GM12892 (cell line): ENCODE data around the gene GRAP2.
A peak's percentile ranks its signal among the peaks of the same experiment; 100 is the strongest.
"Not testable (repeated sequence)": the region's sequence is repeated elsewhere in the genome, so short reads cannot be mapped to it uniquely, and the experiment has no call there.

Experiments
- DNase-seq: peaks from one replicate; pipeline ENCODE4 v3.0.0; 2011; ENCODE audit not compliant: insufficient read length
- FAIRE-seq: peaks from 2 replicates; lab custom pipeline; 2011; peaks lifted over from hg19 to GRCh38; lab: Jason Lieb, UNC
- POLR2A ChIP-seq: IDR thresholded peaks from 2 replicates; pipeline ENCODE4 v1.6.1; 2011; ENCODE audit warnings: low read depth, low read length, control low read depth
- POLR2AphosphoS5 ChIP-seq: IDR thresholded peaks from 2 replicates; pipeline ENCODE4 v1.6.1; 2011; ENCODE audit warnings: low read depth, low read length, control low read depth
- TAF1 ChIP-seq: IDR thresholded peaks from 2 replicates; pipeline ENCODE4 v1.6.1; 2011; ENCODE audit warnings: low read depth, mild to moderate bottlenecking, control low read depth, low read length, borderline replicate concordance

The GRAP2 gene

GRCh38 chr22:39942439-39943230, 41.8 kb downstream of the GRAP2 start:
- no peak for TF ChIP-seq POLR2A
- TF ChIP-seq POLR2AphosphoS5, result no peak
- no peak for TF ChIP-seq TAF1
- FAIRE-seq (no peak), DNase-seq (no peak)

- DNase-seq, result no peak
- TF ChIP-seq POLR2A, result no peak
- no peak for FAIRE-seq
Observed at GRCh38 chr22:39943337-39943736, 42.5 kb downstream of the GRAP2 start.

GRCh38 chr22:39943953-39944872, 43.3 kb downstream of the GRAP2 start:
- FAIRE-seq (no peak), DNase-seq (no peak)
- no peak for TF ChIP-seq POLR2A
- TF ChIP-seq POLR2AphosphoS5, result no peak
- TF ChIP-seq TAF1, result no peak

- TF ChIP-seq TAF1 (no peak), POLR2A (no peak), POLR2AphosphoS5 (no peak)
- no peak for FAIRE-seq
- no peak for DNase-seq
Observed at GRCh38 chr22:39946126-39946502, 45.2 kb downstream of the GRAP2 start.

- TF ChIP-seq TAF1 (no peak), POLR2A (no peak), POLR2AphosphoS5 (no peak)
- FAIRE-seq (no peak), DNase-seq (no peak)
Observed at GRCh38 chr22:39946503-39947219, 45.8 kb downstream of the GRAP2 start.

GRCh38 chr22:39947220-39948216, 46.6 kb downstream of the GRAP2 start:
- TF ChIP-seq POLR2A, result no peak
- no peak for TF ChIP-seq TAF1
- TF ChIP-seq POLR2AphosphoS5, result no peak
- DNase-seq (no peak), FAIRE-seq (no peak)

- DNase-seq, result no peak
- TF ChIP-seq POLR2A (no peak), POLR2AphosphoS5 (no peak), TAF1 (no peak)
- peak; percentile 38 for FAIRE-seq
Observed at GRCh38 chr22:39949964-39950737, 49.3 kb downstream of the GRAP2 start.

- DNase-seq, FAIRE-seq: not testable (repeated sequence)
Observed at GRCh38 chr22:39951603-39952293, 50.9 kb downstream of the GRAP2 start.

- FAIRE-seq (no peak), DNase-seq (no peak)
- TF ChIP-seq POLR2A (no peak), TAF1 (no peak), POLR2AphosphoS5 (no peak)
Observed at GRCh38 chr22:39952347-39952746, 51.5 kb downstream of the GRAP2 start.
